Neural crest cell (in vitro differentiated cells): Measurements from ENCODE around the gene ANKH. TPM values are rescaled to one million over a fixed set of nuclear protein-coding genes. Genes with fewer than 3 reads are reported as not detected.

ENCODE experiments used
- DNase-seq: peaks from one replicate; pipeline ENCODE4 v3.0.0; 2021; ENCODE audit warnings: low read depth, mixed read lengths, low spot score
- H3K27ac Mint-ChIP-seq: one replicate; pipeline ENCODE4 v1.8.0; 2021; ENCODE audit warnings: mild to moderate bottlenecking, mixed read lengths; ENCODE audit not compliant: unreplicated experiment
- H3K27me3 Mint-ChIP-seq: 2 replicates; pipeline ENCODE4 v1.8.0; 2021; ENCODE audit warnings: low read depth, mild to moderate bottlenecking, mixed read lengths
- H3K36me3 Mint-ChIP-seq: 2 replicates; pipeline ENCODE4 v1.8.0; 2021; ENCODE audit warnings: low read depth, mild to moderate bottlenecking, mixed read lengths
- H3K4me1 Mint-ChIP-seq: 2 replicates; pipeline ENCODE4 v1.8.0; 2021; ENCODE audit warnings: mixed read lengths
- H3K4me3 Mint-ChIP-seq: one replicate; pipeline ENCODE4 v1.8.0; 2021; ENCODE audit warnings: mild to moderate bottlenecking, mixed read lengths
- H3K9me3 Mint-ChIP-seq: 2 replicates; pipeline ENCODE4 v1.8.0; 2021; ENCODE audit warnings: mixed read lengths
- CTCF ChIP-seq: fragments of 200-600 bp; sonication (generic); conservative IDR thresholded peaks from 2 replicates; pipeline ENCODE4 v1.5.0; 2021; ENCODE audit warnings: antibody characterized with exemption, mild to moderate bottlenecking
- total RNA-seq: library from RNA; stranded (reverse); gene quantifications from 2 replicates; pipeline ENCODE4 v1.2.1, GENCODE V29; 2021

ANKH gene
- total RNA-seq, 1 donor from 2014 or later = 28.6 TPM

GRCh38 chr5:14816374-14816998, 55.1 kb downstream of the ANKH start:
- no peak overlapping the region for H3K4me3 Mint-ChIP-seq
- no peak for TF ChIP-seq CTCF
- H3K4me1 Mint-ChIP-seq = peaks cover 5% of the 10 kb centered on the region
- H3K9me3 Mint-ChIP-seq = no peaks in the 10 kb centered on the region
- DNase-seq = no peak
- no peaks in the 10 kb centered on the region for H3K36me3 Mint-ChIP-seq
- H3K27me3 Mint-ChIP-seq = no peaks in the 10 kb centered on the region
- H3K27ac Mint-ChIP-seq = no peak overlapping the region

- TF ChIP-seq CTCF = no peak
- Mint-ChIP-seq H3K4me3 (no peak overlapping the region), H3K4me1 (peaks cover 11% of the 10 kb centered on the region), H3K27ac (no peak overlapping the region), H3K36me3 (peaks cover 5% of the 10 kb centered on the region), H3K9me3 (peaks cover 9% of the 10 kb centered on the region), H3K27me3 (no peaks in the 10 kb centered on the region)
- no peak for DNase-seq
Observed at GRCh38 chr5:14813747-14814146, 57.8 kb downstream of the ANKH start.

- Mint-ChIP-seq H3K27me3 (no peaks in the 10 kb centered on the region), H3K27ac (no peak overlapping the region), H3K4me3 (no peak overlapping the region), H3K9me3 (peaks cover 9% of the 10 kb centered on the region), H3K36me3 (peaks cover 5% of the 10 kb centered on the region), H3K4me1 (peaks cover 17% of the 10 kb centered on the region)
- no peak for DNase-seq
- TF ChIP-seq CTCF = no peak
Observed at GRCh38 chr5:14812166-14812565, 59.4 kb downstream of the ANKH start.

- Mint-ChIP-seq H3K27me3 (no peaks in the 10 kb centered on the region), H3K36me3 (peaks cover 5% of the 10 kb centered on the region), H3K4me3 (no peak overlapping the region), H3K27ac (peak overlapping the region; percentile 60), H3K9me3 (peaks cover 9% of the 10 kb centered on the region), H3K4me1 (peaks cover 28% of the 10 kb centered on the region)
- DNase-seq = no peak
- TF ChIP-seq CTCF = no peak
Observed at GRCh38 chr5:14810928-14811572, 60.5 kb downstream of the ANKH start.

GRCh38 chr5:14810282-14810681, 61.3 kb downstream of the ANKH start:
- Mint-ChIP-seq H3K36me3 (peaks cover 5% of the 10 kb centered on the region), H3K27me3 (no peaks in the 10 kb centered on the region), H3K27ac (no peak overlapping the region), H3K4me1 (peaks cover 33% of the 10 kb centered on the region), H3K9me3 (peaks cover 9% of the 10 kb centered on the region), H3K4me3 (no peak overlapping the region)
- no peak for DNase-seq
- no peak for TF ChIP-seq CTCF
